ENCODE data around the gene ALDOC. TPM values are rescaled to one million over a fixed set of nuclear protein-coding genes. Genes with fewer than 3 reads are reported as not detected.

Gene ALDOC
- total RNA-seq, 1 experiment from 2014 or later: 17.7 TPM

DNA sequence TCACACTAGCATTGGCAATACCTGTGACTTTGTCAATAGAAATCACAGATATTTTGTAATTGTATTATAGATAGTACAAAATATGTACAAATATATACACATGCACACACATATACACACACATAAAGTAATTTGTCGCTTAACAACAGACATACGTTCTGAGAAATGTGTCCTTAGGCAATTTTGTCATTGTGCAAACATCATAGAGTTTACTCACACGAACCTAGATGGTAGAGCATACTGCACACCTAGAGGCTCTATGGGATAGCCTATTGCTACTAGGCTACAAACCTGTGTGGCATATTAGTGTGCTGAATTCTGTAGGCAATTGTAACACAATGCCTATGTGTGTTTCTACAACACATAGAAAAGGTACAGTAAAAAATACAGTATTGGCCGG, 35.3 kb downstream of the ALDOC start:
- intact Hi-C loops (cut with micrococcal nuclease; ENCODE audit: unreplicated experiment): loop anchor here (10.0 kb wide), 2 partner anchors 97 to 177 kb away; partner anchors contain the start of gene SEBOX
- Histone ChIP-seq H3K9me3 (no peaks in the 10 kb centered on the region), H3K36me3 (ENCODE audit: control insufficient read depth, insufficient read depth, low read length) (no peaks in the 10 kb centered on the region), H3K4me1 (0 out of 2 replicates have a peak, but pooled peaks cover 6% of the 10 kb centered on the region), H3K4me3 (ENCODE audit: low read depth, low read length) (no peak overlapping the region), H3K27me3 (replicated peaks; ENCODE audit: control insufficient read depth, insufficient read depth, low read length) (no peaks in the 10 kb centered on the region)
- DNase-seq: no peak
- Mint-ChIP-seq H3K27ac (ENCODE audit: unreplicated experiment) (no peak overlapping the region), H3K36me3 (ENCODE audit: insufficient read depth, unreplicated experiment) (no peaks in the 10 kb centered on the region), H3K4me3 (ENCODE audit: unreplicated experiment) (no peak overlapping the region), H3K27me3 (ENCODE audit: insufficient read depth, unreplicated experiment) (no peaks in the 10 kb centered on the region), H3K4me1 (ENCODE audit: low read depth, unreplicated experiment) (peaks cover 13% of the 10 kb centered on the region), H3K9me3 (ENCODE audit: unreplicated experiment) (no peaks in the 10 kb centered on the region)
- TF ChIP-seq, protein P1, sequence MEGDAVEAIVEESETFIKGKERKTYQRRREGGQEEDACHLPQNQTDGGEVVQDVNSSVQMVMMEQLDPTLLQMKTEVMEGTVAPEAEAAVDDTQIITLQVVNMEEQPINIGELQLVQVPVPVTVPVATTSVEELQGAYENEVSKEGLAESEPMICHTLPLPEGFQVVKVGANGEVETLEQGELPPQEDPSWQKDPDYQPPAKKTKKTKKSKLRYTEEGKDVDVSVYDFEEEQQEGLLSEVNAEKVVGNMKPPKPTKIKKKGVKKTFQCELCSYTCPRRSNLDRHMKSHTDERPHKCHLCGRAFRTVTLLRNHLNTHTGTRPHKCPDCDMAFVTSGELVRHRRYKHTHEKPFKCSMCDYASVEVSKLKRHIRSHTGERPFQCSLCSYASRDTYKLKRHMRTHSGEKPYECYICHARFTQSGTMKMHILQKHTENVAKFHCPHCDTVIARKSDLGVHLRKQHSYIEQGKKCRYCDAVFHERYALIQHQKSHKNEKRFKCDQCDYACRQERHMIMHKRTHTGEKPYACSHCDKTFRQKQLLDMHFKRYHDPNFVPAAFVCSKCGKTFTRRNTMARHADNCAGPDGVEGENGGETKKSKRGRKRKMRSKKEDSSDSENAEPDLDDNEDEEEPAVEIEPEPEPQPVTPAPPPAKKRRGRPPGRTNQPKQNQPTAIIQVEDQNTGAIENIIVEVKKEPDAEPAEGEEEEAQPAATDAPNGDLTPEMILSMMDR (IDR thresholded peaks at IDR 0.05; ENCODE audit: insufficient read depth in 1 of 2, low read depth in 1 of 2, low read length in 1 of 2, severe bottlenecking in 1 of 2, unreplicated experiment in 1 of 2): no peak
- no TSS peak for BruUV-seq (replicated peaks)
- ChIA-PET CTCF (interaction anchor here (0.7 to 1.8 kb wide), 3 partner anchors 38 to 66 kb away, joined by 3 to 7 read pairs (median 3); no protein-coding TSS in a partner anchor), POLR2A (no interaction called here)

DNA sequence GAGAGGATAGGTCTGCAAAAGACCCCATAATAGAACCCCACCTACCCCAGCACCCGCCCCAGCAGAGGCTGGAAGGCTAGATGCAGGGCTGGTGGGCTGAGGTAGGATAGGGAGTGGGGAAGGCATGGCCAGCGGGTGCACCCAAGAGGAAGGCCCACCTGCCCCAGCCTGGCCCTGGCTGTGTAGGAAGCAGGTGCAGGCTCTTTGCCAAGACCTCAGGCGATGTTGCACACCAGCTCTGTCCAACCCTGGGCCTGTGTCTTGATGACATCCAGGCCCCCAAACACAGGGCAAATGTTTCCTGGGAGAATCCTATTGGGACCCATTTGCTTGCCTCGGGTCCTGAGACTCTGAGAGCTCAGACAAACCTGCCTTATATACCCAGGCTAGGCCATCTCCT, 36.5 kb downstream of the ALDOC start:
- no TSS peak for BruUV-seq (replicated peaks)
- ChIA-PET CTCF (interaction anchor here (0.5 to 1.8 kb wide), 3 partner anchors 37 to 143 kb away, joined by 4 to 7 read pairs (median 4); no protein-coding TSS in a partner anchor), POLR2A (no interaction called here)
- H3K4me3 Mint-ChIP-seq (ENCODE audit: unreplicated experiment): no peak overlapping the region
- H3K36me3 ChIP-seq (ENCODE audit: control insufficient read depth, insufficient read depth, low read length): no peaks in the 10 kb centered on the region
- H3K27me3 Mint-ChIP-seq (ENCODE audit: insufficient read depth, unreplicated experiment): no peaks in the 10 kb centered on the region
- no peak overlapping the region for H3K4me3 ChIP-seq (ENCODE audit: low read depth, low read length)
- TF ChIP-seq, protein P1 (IDR thresholded peaks at IDR 0.05; ENCODE audit: insufficient read depth in 1 of 2, low read depth in 1 of 2, low read length in 1 of 2, severe bottlenecking in 1 of 2, unreplicated experiment in 1 of 2): no peak
- H3K9me3 ChIP-seq: no peaks in the 10 kb centered on the region
- peaks cover 7% of the 10 kb centered on the region for H3K4me1 Mint-ChIP-seq (ENCODE audit: low read depth, unreplicated experiment)
- no peak for DNase-seq
- no peaks in the 10 kb centered on the region for H3K36me3 Mint-ChIP-seq (ENCODE audit: insufficient read depth, unreplicated experiment)
- 0 out of 2 replicates have a peak, but pooled peaks cover 6% of the 10 kb centered on the region for H3K4me1 ChIP-seq
- no peaks in the 10 kb centered on the region for H3K9me3 Mint-ChIP-seq (ENCODE audit: unreplicated experiment)
- intact Hi-C loops (cut with micrococcal nuclease; ENCODE audit: unreplicated experiment): loop anchor here (1.0 to 10.0 kb wide), 4 partner anchors 15 to 175 kb away; partner anchors contain the start of gene SEBOX
- no peak overlapping the region for H3K27ac Mint-ChIP-seq (ENCODE audit: unreplicated experiment)
- H3K27me3 ChIP-seq (replicated peaks; ENCODE audit: control insufficient read depth, insufficient read depth, low read length): no peaks in the 10 kb centered on the region

DNA sequence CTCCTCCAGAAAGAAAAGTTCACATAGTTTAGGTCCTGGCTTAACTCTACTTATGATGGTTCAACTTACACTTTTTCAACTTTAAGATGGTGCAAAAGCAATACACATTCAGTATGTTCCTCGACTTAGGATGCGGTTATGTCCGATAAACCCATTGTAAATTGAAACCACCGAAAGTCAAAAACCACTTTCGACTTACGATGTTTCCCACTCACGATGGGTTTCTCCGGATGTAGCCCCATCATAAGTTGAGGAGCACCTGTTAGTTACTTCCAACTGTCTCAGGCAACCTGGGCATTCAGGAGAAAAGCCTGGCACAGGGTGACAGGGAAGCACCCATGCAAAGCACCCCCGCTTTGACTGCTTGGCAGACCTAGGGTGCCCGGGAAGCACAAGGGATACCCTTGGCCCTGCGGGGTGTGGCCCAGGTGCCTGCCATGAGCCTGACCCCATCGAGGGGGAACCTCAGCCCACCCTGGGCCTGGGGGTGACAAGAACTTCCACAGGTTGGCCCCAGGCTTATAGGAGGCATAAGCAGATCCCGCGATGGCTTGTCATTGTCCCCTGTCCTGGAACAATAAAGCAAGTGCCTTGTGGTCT, 38.3 kb downstream of the ALDOC start:
- CTCF ChIA-PET: no interaction called here
- no TSS peak for BruUV-seq (replicated peaks)
- H3K4me3 Mint-ChIP-seq (ENCODE audit: unreplicated experiment): no peak overlapping the region

More for the DNA sequence above, 38.3 kb downstream of the ALDOC start:
- Mint-ChIP-seq H3K27ac (ENCODE audit: unreplicated experiment) (no peak overlapping the region), H3K4me1 (ENCODE audit: low read depth, unreplicated experiment) (no peaks in the 10 kb centered on the region), H3K9me3 (ENCODE audit: unreplicated experiment) (no peaks in the 10 kb centered on the region), H3K27me3 (ENCODE audit: insufficient read depth, unreplicated experiment) (no peaks in the 10 kb centered on the region), H3K36me3 (ENCODE audit: insufficient read depth, unreplicated experiment) (no peaks in the 10 kb centered on the region)
- TF ChIP-seq, protein P1 (IDR thresholded peaks at IDR 0.05; ENCODE audit: insufficient read depth in 1 of 2, low read depth in 1 of 2, low read length in 1 of 2, severe bottlenecking in 1 of 2, unreplicated experiment in 1 of 2): no peak
- Histone ChIP-seq H3K27me3 (replicated peaks; ENCODE audit: control insufficient read depth, insufficient read depth, low read length) (no peaks in the 10 kb centered on the region), H3K36me3 (ENCODE audit: control insufficient read depth, insufficient read depth, low read length) (no peaks in the 10 kb centered on the region), H3K4me1 (no peaks in the 10 kb centered on the region), H3K9me3 (no peaks in the 10 kb centered on the region), H3K4me3 (ENCODE audit: low read depth, low read length) (no peak overlapping the region)
- no peak for DNase-seq
- POLR2A ChIA-PET: no interaction called here
- intact Hi-C loops (cut with micrococcal nuclease; ENCODE audit: unreplicated experiment): no loop called here

Data from Caco-2 (cell line).